HFF-Myc (cell line): ENCODE results near the gene FOXC1.

ENCODE experiments used
- DNase-seq: peaks from one replicate; pipeline ENCODE4 v3.0.0-alpha.2; 2011; ENCODE audit warnings: low read depth; ENCODE audit errors: extremely low read depth
- H3K4me3 ChIP-seq: replicated peaks from 2 replicates; pipeline ENCODE4 v1.5.1; 2011; ENCODE audit warnings: low read depth, mild to moderate bottlenecking, control low read depth, low read length
- TF ChIP-seq, protein P1 (sequence below): IDR thresholded peaks from 2 replicates; pipeline ENCODE4 v1.5.1; 2012; ENCODE audit warnings: mild to moderate bottlenecking, low read depth, low read length, control low read depth; ENCODE audit errors: missing control alignments

FOXC1 gene

DNA sequence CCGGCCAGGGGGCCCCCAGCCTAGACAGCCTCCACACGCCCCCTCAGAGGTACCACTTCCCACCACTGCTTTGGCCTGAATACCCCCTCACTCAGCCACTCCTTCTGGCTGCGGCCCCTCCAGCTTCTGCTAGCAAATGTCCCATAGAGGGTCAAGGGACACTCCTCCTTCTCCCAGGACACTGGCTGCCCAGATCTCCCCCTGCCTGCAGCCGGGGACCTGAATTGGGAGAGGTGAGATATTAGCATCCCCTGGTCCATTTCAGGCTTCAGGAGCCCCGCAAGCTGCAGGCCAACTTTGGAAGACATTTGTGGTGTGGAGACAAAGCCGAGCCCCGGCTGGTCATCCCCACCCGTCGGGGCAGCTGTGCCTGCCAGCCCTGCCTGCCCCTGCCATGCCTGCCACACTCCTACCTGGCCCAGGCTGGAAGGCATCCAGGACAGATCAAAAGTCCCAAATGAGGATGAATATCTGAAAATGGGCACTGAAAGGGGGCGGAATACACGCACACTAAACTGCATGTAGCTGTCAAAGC is 32.5 kb upstream of the FOXC1 start:
- DNase-seq = no peak
- TF ChIP-seq, protein P1, sequence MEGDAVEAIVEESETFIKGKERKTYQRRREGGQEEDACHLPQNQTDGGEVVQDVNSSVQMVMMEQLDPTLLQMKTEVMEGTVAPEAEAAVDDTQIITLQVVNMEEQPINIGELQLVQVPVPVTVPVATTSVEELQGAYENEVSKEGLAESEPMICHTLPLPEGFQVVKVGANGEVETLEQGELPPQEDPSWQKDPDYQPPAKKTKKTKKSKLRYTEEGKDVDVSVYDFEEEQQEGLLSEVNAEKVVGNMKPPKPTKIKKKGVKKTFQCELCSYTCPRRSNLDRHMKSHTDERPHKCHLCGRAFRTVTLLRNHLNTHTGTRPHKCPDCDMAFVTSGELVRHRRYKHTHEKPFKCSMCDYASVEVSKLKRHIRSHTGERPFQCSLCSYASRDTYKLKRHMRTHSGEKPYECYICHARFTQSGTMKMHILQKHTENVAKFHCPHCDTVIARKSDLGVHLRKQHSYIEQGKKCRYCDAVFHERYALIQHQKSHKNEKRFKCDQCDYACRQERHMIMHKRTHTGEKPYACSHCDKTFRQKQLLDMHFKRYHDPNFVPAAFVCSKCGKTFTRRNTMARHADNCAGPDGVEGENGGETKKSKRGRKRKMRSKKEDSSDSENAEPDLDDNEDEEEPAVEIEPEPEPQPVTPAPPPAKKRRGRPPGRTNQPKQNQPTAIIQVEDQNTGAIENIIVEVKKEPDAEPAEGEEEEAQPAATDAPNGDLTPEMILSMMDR = no peak
- no peak overlapping the region for H3K4me3 ChIP-seq

DNA sequence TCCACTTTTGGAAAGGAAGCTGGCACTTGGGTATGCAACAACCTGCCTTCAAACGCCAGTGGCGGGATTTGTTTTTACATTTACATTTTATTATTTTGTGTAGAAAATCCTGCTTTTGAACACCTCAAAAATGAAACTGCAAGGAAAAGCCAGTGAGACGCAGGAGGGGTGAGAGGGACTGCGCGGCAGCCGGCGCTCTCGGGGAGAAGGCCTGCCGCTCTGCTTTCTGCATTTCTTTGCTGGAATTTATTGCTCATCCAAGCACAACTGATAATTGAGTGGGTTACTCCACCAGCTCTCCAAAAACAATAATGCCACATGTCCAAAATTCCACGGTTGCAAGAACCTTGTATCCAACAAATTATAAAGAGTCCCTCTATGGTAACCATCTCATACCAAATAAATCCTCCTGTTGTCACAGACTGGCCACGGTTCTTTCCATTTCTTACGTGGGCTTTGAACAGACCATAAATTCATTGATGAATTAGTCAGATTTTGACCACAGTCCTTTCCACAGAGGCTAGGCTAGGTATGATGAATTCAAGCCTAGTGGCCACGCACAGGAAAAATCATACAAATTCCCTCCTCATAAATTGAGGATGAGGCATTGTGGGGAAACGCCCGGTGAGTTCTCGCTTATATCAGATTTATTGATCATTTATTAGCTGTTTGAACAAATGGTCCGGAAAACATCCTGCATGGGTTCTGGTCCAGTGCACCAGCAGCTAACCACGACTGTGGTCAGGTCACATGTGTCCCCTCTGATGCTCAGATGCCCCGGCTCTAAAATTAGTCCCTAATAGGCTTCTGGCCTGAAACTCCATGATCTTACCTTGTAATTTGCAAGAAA is 31.6 kb upstream of the FOXC1 start:
- no peak overlapping the region for H3K4me3 ChIP-seq
- no peak for DNase-seq
- TF ChIP-seq, protein P1 = no peak

DNA sequence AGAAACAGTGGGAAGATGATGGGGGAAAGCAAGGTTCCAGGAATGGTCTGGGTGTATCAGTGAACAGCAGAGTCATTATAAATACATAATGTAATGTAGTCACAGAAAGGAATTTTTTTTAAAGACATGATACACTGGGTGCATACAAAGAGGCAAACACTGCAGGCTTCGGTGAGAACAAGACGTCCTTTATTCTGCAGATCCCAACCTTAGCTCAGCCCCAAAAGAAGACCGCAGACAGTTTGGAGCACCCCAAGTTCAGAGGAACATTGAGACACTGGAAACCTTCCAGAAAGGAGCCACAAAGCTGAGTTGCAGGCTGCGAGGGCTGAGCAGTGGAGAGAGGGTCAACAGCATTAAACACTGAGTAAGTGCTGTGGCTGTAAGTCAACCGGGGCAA is 30.6 kb upstream of the FOXC1 start:
- H3K4me3 ChIP-seq = no peak overlapping the region
- DNase-seq = no peak
- TF ChIP-seq, protein P1 = no peak

DNA sequence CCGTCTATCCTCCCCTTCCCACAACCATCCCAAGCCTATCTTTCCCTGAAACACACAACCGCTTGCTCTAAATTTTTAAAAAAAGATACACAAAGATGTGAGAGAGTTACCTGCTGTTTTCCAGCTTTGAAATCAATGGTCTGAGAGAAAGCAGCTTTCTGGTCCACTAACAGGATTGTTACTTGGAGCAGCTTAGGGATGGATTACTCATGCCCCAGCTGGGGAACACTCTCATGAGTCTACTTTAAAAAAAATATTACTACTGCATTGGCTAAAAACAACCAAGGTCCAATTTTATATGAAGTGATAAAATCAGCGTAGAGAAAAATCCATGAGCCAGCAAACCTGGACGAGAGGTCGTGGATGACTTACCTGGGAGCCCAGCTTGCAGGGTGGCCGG is 29.6 kb upstream of the FOXC1 start:
- DNase-seq = no peak
- TF ChIP-seq, protein P1 = no peak
- H3K4me3 ChIP-seq = no peak overlapping the region

DNA sequence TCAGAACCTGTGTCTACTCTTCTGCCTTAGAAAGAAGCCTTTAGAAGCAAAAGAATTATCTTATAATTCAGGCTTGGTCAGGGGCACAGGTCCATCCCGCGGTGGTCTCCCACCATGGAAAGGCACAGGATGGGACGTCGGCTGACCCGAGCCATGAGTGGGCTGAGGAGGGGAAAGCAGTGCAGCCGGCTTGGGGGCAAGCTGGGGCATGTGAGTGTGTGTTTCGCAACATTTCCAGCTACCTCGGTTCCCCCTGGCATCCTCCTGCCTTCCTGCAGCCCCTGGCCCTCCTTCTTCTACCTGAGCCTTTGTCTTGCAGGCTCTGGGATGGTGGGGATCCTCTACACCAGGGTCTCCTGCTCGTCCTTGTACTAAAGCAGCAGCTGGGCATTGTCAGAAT is 29.1 kb upstream of the FOXC1 start:
- TF ChIP-seq, protein P1 = no peak
- DNase-seq = no peak
- no peak overlapping the region for H3K4me3 ChIP-seq

DNA sequence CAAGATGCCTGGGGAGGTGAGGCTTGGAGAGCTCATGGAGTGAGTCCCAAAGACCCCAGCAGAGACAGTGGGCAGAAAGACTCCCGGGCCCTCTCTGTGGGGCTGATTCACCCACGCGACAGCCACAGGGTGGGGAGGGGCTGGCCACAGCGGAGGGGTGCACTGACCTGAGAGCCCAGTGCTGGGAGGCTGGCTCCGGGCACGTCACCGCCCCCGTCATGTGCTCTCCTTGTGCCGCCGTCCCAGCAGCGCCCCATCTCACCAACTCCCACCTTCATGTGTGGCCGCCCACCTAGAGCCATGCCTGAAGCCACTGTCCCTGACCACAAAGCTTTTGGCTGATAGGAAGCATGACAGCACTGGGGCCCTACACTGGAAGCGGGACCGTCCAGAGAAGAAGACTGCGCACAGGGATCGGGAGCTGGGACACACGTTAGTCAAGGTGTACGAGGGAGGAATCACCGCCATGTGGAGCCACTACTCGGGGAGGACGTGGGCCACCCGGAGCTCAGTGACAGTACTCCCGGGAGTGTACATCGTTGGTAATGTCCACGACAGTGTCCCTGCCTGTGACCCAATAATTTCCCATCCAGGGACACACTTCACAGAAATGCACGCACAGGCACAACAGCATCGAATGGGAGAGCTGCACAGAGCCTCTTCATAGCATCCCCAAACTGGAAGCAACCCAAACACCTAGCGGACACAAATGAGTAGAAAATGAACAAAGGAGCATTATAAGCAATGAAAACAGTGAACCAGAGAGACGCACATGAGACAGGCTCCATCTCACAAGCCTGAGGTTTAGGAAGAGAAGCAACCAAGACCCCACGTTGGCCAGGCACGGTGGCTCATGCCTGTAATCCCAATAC is 28.4 kb upstream of the FOXC1 start:
- DNase-seq = no peak
- TF ChIP-seq, protein P1 = no peak
- H3K4me3 ChIP-seq = no peak overlapping the region
